Activated naive CD4-positive, alpha-beta T cell treated with anti-CD3 and anti-CD28 coated beads, Interleukin-2, amount 50 U/mL, for 72 hours (primary cell): Measurements from ENCODE around the gene SMARCAL1. TPM values are rescaled to one million over a fixed set of nuclear protein-coding genes. Genes with fewer than 3 reads are reported as not detected.

Source experiments
- ATAC-seq, 2 donors: fragments of 150-1000 bp; cut with Tn5 transposase; 2 replicates each; pipeline ENCODE4 v1.10.0; 2021; ENCODE audit warnings: mild to moderate bottlenecking in 2 of 2, moderate library complexity in 2 of 2
- DNase-seq, 2 donors: peaks; one replicate each; pipeline ENCODE4 v3.0.0; 2021 to 2022; ENCODE audit warnings: low spot score in 2 of 2
- H3K27ac Mint-ChIP-seq, 2 donors: one replicate each; pipeline ENCODE4 v1.8.0; 2022; ENCODE audit warnings: mild to moderate bottlenecking in 2 of 2, mixed read lengths in 2 of 2
- H3K36me3 Mint-ChIP-seq, 2 donors: one replicate each; pipeline ENCODE4 v1.8.0; 2022; ENCODE audit warnings: mixed read lengths in 2 of 2
- H3K9me3 Mint-ChIP-seq, 2 donors: one replicate each; pipeline ENCODE4 v1.8.0; 2022; ENCODE audit warnings: mixed read lengths in 2 of 2
- total RNA-seq, 2 donors: library from RNA; stranded (reverse); gene quantifications; one replicate each; pipeline ENCODE4 v1.2.3, GENCODE V29; 2022

Gene SMARCAL1
- total RNA-seq, 2 donors from 2014 or later: 28.3 to 29.2 TPM

GRCh38 chr2:216446343-216446742, 34.1 kb downstream of the SMARCAL1 start:
- Mint-ChIP-seq H3K36me3 (peaks cover 41 to 50% of the 10 kb centered on the region in 2 donors), H3K9me3 (peaks cover 0 to 5% of the 10 kb centered on the region in 2 donors), H3K27ac (no peak overlapping the region)
- DNase-seq: no peak
- no peak for ATAC-seq

- ATAC-seq (no peak), DNase-seq (no peak)
- Mint-ChIP-seq H3K27ac (no peak overlapping the region), H3K9me3 (peaks cover 0 to 5% of the 10 kb centered on the region in 2 donors), H3K36me3 (peaks cover 41 to 50% of the 10 kb centered on the region in 2 donors)
Measured at GRCh38 chr2:216447293-216447692, 35.0 kb downstream of the SMARCAL1 start.

GRCh38 chr2:216448829-216449228, 36.5 kb downstream of the SMARCAL1 start:
- Mint-ChIP-seq H3K36me3 (peaks cover 41 to 50% of the 10 kb centered on the region in 2 donors), H3K9me3 (peaks cover 0 to 5% of the 10 kb centered on the region in 2 donors), H3K27ac (no peak overlapping the region)
- ATAC-seq (no peak), DNase-seq (no peak)

GRCh38 chr2:216450346-216450745, 38.1 kb downstream of the SMARCAL1 start:
- no peak for DNase-seq
- Mint-ChIP-seq H3K9me3 (peaks cover 0 to 5% of the 10 kb centered on the region in 2 donors), H3K36me3 (peaks cover 44 to 52% of the 10 kb centered on the region in 2 donors), H3K27ac (no peak overlapping the region)
- no peak for ATAC-seq

- no peak overlapping the region for H3K27ac Mint-ChIP-seq
- H3K36me3 Mint-ChIP-seq: peaks cover 45 to 56% of the 10 kb centered on the region in 2 donors
- ATAC-seq (no peak), DNase-seq (no peak)
- peaks cover 0 to 7% of the 10 kb centered on the region in 2 donors for H3K9me3 Mint-ChIP-seq
Measured at GRCh38 chr2:216450784-216451183, 38.5 kb downstream of the SMARCAL1 start.

- ATAC-seq (no peak), DNase-seq (no peak)
- Mint-ChIP-seq H3K9me3 (peaks cover 5 to 9% of the 10 kb centered on the region in 2 donors), H3K27ac (no peak overlapping the region), H3K36me3 (peaks cover 24 to 36% of the 10 kb centered on the region in 2 donors)
Measured at GRCh38 chr2:216453955-216454614, 41.8 kb downstream of the SMARCAL1 start.

GRCh38 chr2:216463148-216463547, 50.9 kb downstream of the SMARCAL1 start:
- Mint-ChIP-seq H3K36me3 (no peaks in the 10 kb centered on the region), H3K9me3 (no peaks in the 10 kb centered on the region), H3K27ac (peak overlapping the region in 1 of 2 donors; percentile 17)
- DNase-seq: no peak
- peak; percentile 14 to 32 for ATAC-seq

- H3K27ac Mint-ChIP-seq: peak overlapping the region in 1 of 2 donors; percentile 4
- DNase-seq (no peak), ATAC-seq (no peak)
- H3K9me3 Mint-ChIP-seq: no peaks in the 10 kb centered on the region
- H3K36me3 Mint-ChIP-seq: no peaks in the 10 kb centered on the region
Measured at GRCh38 chr2:216464104-216464720, 51.9 kb downstream of the SMARCAL1 start.

GRCh38 chr2:216465579-216466195, 53.4 kb downstream of the SMARCAL1 start:
- peaks cover 0 to 6% of the 10 kb centered on the region in 2 donors for H3K36me3 Mint-ChIP-seq
- ATAC-seq (no peak), DNase-seq (no peak)
- no peak overlapping the region for H3K27ac Mint-ChIP-seq
- H3K9me3 Mint-ChIP-seq: no peaks in the 10 kb centered on the region

- Mint-ChIP-seq H3K9me3 (no peaks in the 10 kb centered on the region), H3K27ac (no peak overlapping the region), H3K36me3 (peaks cover 0 to 6% of the 10 kb centered on the region in 2 donors)
- ATAC-seq (no peak), DNase-seq (no peak)
Measured at GRCh38 chr2:216467845-216468244, 55.6 kb downstream of the SMARCAL1 start.

- Mint-ChIP-seq H3K36me3 (peaks cover 0 to 6% of the 10 kb centered on the region in 2 donors), H3K27ac (no peak overlapping the region), H3K9me3 (no peaks in the 10 kb centered on the region)
- ATAC-seq (no peak), DNase-seq (no peak)
Measured at GRCh38 chr2:216469661-216470060, 57.4 kb downstream of the SMARCAL1 start.

GRCh38 chr2:216473187-216473586, 60.9 kb downstream of the SMARCAL1 start:
- DNase-seq (no peak), ATAC-seq (no peak)
- H3K9me3 Mint-ChIP-seq: no peaks in the 10 kb centered on the region
- H3K36me3 Mint-ChIP-seq: peaks cover 5 to 16% of the 10 kb centered on the region in 2 donors
- no peak overlapping the region for H3K27ac Mint-ChIP-seq

GRCh38 chr2:216474925-216475670, 62.8 kb downstream of the SMARCAL1 start:
- peaks cover 9 to 16% of the 10 kb centered on the region in 2 donors for H3K36me3 Mint-ChIP-seq
- peak; percentile 88 to 93 for ATAC-seq

GRCh38 chr2:216475767-216476166, 63.5 kb downstream of the SMARCAL1 start:
- Mint-ChIP-seq H3K27ac (peak overlapping the region; percentile 22 to 66), H3K9me3 (no peaks in the 10 kb centered on the region), H3K36me3 (peaks cover 9 to 10% of the 10 kb centered on the region in 2 donors)
- DNase-seq: no peak
- ATAC-seq: no peak

More at GRCh38 chr2:216474925-216475670, 62.8 kb downstream of the SMARCAL1 start:
- Mint-ChIP-seq H3K9me3 (no peaks in the 10 kb centered on the region), H3K27ac (peak overlapping the region; percentile 22 to 66)
- peak; percentile 38 to 65 for DNase-seq

- DNase-seq (no peak), ATAC-seq (no peak)
- H3K9me3 Mint-ChIP-seq: no peaks in the 10 kb centered on the region
- H3K27ac Mint-ChIP-seq: no peak overlapping the region
- H3K36me3 Mint-ChIP-seq: peaks cover 9 to 10% of the 10 kb centered on the region in 2 donors
Measured at GRCh38 chr2:216477283-216478035, 65.2 kb downstream of the SMARCAL1 start.

- peak; percentile 81 to 83 for ATAC-seq
- H3K9me3 Mint-ChIP-seq: no peaks in the 10 kb centered on the region
- H3K36me3 Mint-ChIP-seq: peaks cover 9 to 10% of the 10 kb centered on the region in 2 donors
- no peak for DNase-seq
- H3K27ac Mint-ChIP-seq: no peak overlapping the region
Measured at GRCh38 chr2:216478151-216478550, 65.9 kb downstream of the SMARCAL1 start.
